DOHH2 (cell line): Measurements from ENCODE around the gene TDRKH.

Experiments
- EZH2phosphoT487 ChIP-seq: fragments of 200-600 bp; sonication (generic); IDR thresholded peaks from 2 replicates; pipeline ENCODE4 v1.6.1; 2017; ENCODE audit warnings: borderline replicate concordance, mild to moderate bottlenecking, antibody characterized with exemption, low read length, moderate library complexity, mixed read lengths
- TF ChIP-seq, protein P1 (sequence below): fragments of 200-600 bp; sonication (generic); IDR thresholded peaks from one replicate; pipeline ENCODE4 v1.5.1; 2014; ENCODE audit warnings: antibody characterized with exemption, mild to moderate bottlenecking, low read depth, low read length; ENCODE audit not compliant: poor library complexity, severe bottlenecking

GRCh38 chr1:151773702-151774101, 16.6 kb downstream of the TDRKH start:
- TF ChIP-seq, protein P1, sequence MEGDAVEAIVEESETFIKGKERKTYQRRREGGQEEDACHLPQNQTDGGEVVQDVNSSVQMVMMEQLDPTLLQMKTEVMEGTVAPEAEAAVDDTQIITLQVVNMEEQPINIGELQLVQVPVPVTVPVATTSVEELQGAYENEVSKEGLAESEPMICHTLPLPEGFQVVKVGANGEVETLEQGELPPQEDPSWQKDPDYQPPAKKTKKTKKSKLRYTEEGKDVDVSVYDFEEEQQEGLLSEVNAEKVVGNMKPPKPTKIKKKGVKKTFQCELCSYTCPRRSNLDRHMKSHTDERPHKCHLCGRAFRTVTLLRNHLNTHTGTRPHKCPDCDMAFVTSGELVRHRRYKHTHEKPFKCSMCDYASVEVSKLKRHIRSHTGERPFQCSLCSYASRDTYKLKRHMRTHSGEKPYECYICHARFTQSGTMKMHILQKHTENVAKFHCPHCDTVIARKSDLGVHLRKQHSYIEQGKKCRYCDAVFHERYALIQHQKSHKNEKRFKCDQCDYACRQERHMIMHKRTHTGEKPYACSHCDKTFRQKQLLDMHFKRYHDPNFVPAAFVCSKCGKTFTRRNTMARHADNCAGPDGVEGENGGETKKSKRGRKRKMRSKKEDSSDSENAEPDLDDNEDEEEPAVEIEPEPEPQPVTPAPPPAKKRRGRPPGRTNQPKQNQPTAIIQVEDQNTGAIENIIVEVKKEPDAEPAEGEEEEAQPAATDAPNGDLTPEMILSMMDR, result no peak
- TF ChIP-seq EZH2phosphoT487, result no peak
